ENCODE data around the gene FMN1.

The FMN1 gene

GRCh38 chr15:32993285-32993684 is 201.2 kb downstream of the FMN1 start:
- Histone ChIP-seq H3K27me3 (no peaks in the 10 kb centered on the region), H3K9me3 (replicated peaks in 1 of 11) (peaks cover 0 to 20% (median 9%) of the 10 kb centered on the region in 11 experiments; a peak in 16 of 22 replicates)

GRCh38 chr15:32991619-32992111 is 202.8 kb downstream of the FMN1 start:
- Histone ChIP-seq H3K9me3 (replicated peaks in 1 of 11) (peaks cover 0 to 20% (median 9%) of the 10 kb centered on the region in 11 experiments; a peak in 16 of 22 replicates), H3K27ac (no peak overlapping the region), H3K9ac (no peak overlapping the region), H3K4me3 (no peak overlapping the region), H4K20me1 (peaks cover 0 to 99% (median 0%) of the 10 kb centered on the region in 11 experiments; a peak in 4 of 22 replicates), H3K27me3 (no peaks in the 10 kb centered on the region), H3K4me1 (no peaks in the 10 kb centered on the region), H3K36me3 (peaks cover 0 to 28% (median 0%) of the 10 kb centered on the region in 11 experiments; a peak in 4 of 22 replicates), H3K4me2 (no peak overlapping the region)
- TF ChIP-seq Cebpa-rat (IDR thresholded peaks at IDR 0.05) = no peak

More at GRCh38 chr15:32993285-32993684, 201.2 kb downstream of the FMN1 start:
- Histone ChIP-seq H4K20me1 (peaks cover 0 to 99% (median 0%) of the 10 kb centered on the region in 11 experiments; a peak in 4 of 22 replicates), H3K4me3 (no peak overlapping the region), H3K36me3 (peaks cover 0 to 33% (median 0%) of the 10 kb centered on the region in 11 experiments; a peak in 4 of 22 replicates), H3K27ac (no peak overlapping the region), H3K4me1 (no peaks in the 10 kb centered on the region), H3K4me2 (no peak overlapping the region), H3K9ac (no peak overlapping the region)
- TF ChIP-seq Cebpa-rat (IDR thresholded peaks at IDR 0.05) = no peak

- Histone ChIP-seq H3K4me2 (no peak overlapping the region), H3K27ac (no peak overlapping the region), H3K4me1 (no peaks in the 10 kb centered on the region), H3K4me3 (no peak overlapping the region), H3K27me3 (no peaks in the 10 kb centered on the region), H3K9me3 (replicated peaks in 1 of 11) (peaks cover 0 to 20% (median 9%) of the 10 kb centered on the region in 11 experiments; a peak in 16 of 22 replicates), H3K9ac (no peak overlapping the region), H3K36me3 (peaks cover 0 to 28% (median 0%) of the 10 kb centered on the region in 11 experiments; a peak in 4 of 22 replicates), H4K20me1 (peaks cover 0 to 99% (median 0%) of the 10 kb centered on the region in 11 experiments; a peak in 4 of 22 replicates)
- no peak for TF ChIP-seq Cebpa-rat (IDR thresholded peaks at IDR 0.05)
Measured at GRCh38 chr15:32990071-32990470, 204.4 kb downstream of the FMN1 start.

GRCh38 chr15:32987067-32987466 is 207.4 kb downstream of the FMN1 start:
- H3K9me3 ChIP-seq (replicated peaks in 1 of 11) = peaks cover 0 to 20% (median 9%) of the 10 kb centered on the region in 11 experiments; a peak in 16 of 22 replicates
- peaks cover 0 to 30% (median 0%) of the 10 kb centered on the region in 11 experiments; a peak in 4 of 22 replicates for H3K36me3 ChIP-seq
- TF ChIP-seq Cebpa-rat (IDR thresholded peaks at IDR 0.05) = no peak
- no peak overlapping the region for H3K4me2 ChIP-seq
- no peaks in the 10 kb centered on the region for H3K4me1 ChIP-seq
- H3K4me3 ChIP-seq = no peak overlapping the region
- no peak overlapping the region for H3K9ac ChIP-seq
- no peak overlapping the region for H3K27ac ChIP-seq
- no peaks in the 10 kb centered on the region for H3K27me3 ChIP-seq
- peaks cover 0 to 100% (median 0%) of the 10 kb centered on the region in 11 experiments; a peak in 4 of 22 replicates for H4K20me1 ChIP-seq

GRCh38 chr15:32986147-32986546 is 208.4 kb downstream of the FMN1 start:
- TF ChIP-seq Cebpa-rat (IDR thresholded peaks at IDR 0.05) = no peak
- no peaks in the 10 kb centered on the region for H3K27me3 ChIP-seq
- H3K9ac ChIP-seq = no peak overlapping the region
- no peak overlapping the region for H3K4me2 ChIP-seq
- H3K4me1 ChIP-seq = no peaks in the 10 kb centered on the region
- H3K27ac ChIP-seq = no peak overlapping the region
- H4K20me1 ChIP-seq = peaks cover 0 to 100% (median 0%) of the 10 kb centered on the region in 11 experiments; a peak in 4 of 22 replicates
- H3K4me3 ChIP-seq = no peak overlapping the region
- peaks cover 0 to 21% (median 0%) of the 10 kb centered on the region in 11 experiments; a peak in 4 of 22 replicates for H3K36me3 ChIP-seq
- H3K9me3 ChIP-seq (replicated peaks in 1 of 11) = peaks cover 0 to 16% (median 9%) of the 10 kb centered on the region in 11 experiments; a peak in 16 of 22 replicates

- 0 out of 22 replicates have a peak, but pooled peaks cover 0 to 3% (median 0%) of the 10 kb centered on the region in 11 experiments for H3K36me3 ChIP-seq
- no peak for TF ChIP-seq Cebpa-rat (IDR thresholded peaks at IDR 0.05)
Measured at GRCh38 chr15:32983679-32984078, 210.8 kb downstream of the FMN1 start.

GRCh38 chr15:32982001-32982400 is 212.5 kb downstream of the FMN1 start:
- Histone ChIP-seq H3K27ac (no peak overlapping the region), H3K36me3 (0 out of 22 replicates have a peak, but pooled peaks cover 0 to 3% (median 0%) of the 10 kb centered on the region in 11 experiments), H3K27me3 (no peaks in the 10 kb centered on the region), H3K4me3 (no peak overlapping the region), H3K9ac (no peak overlapping the region), H4K20me1 (peaks cover 0 to 100% (median 0%) of the 10 kb centered on the region in 11 experiments; a peak in 4 of 22 replicates), H3K4me1 (no peaks in the 10 kb centered on the region), H3K9me3 (replicated peaks in 1 of 11) (no peaks in the 10 kb centered on the region), H3K4me2 (no peak overlapping the region)
- TF ChIP-seq Cebpa-rat (IDR thresholded peaks at IDR 0.05) = no peak

More at GRCh38 chr15:32983679-32984078, 210.8 kb downstream of the FMN1 start:
- H3K4me3 ChIP-seq = no peak overlapping the region
- H3K27me3 ChIP-seq = no peaks in the 10 kb centered on the region
- peaks cover 0 to 100% (median 0%) of the 10 kb centered on the region in 11 experiments; a peak in 4 of 22 replicates for H4K20me1 ChIP-seq
- no peaks in the 10 kb centered on the region for H3K9me3 ChIP-seq (replicated peaks in 1 of 11)
- no peak overlapping the region for H3K27ac ChIP-seq
- no peak overlapping the region for H3K9ac ChIP-seq
- no peak overlapping the region for H3K4me2 ChIP-seq
- H3K4me1 ChIP-seq = no peaks in the 10 kb centered on the region

- Histone ChIP-seq H3K27me3 (no peaks in the 10 kb centered on the region), H3K9me3 (replicated peaks in 1 of 11) (no peaks in the 10 kb centered on the region), H3K4me1 (no peaks in the 10 kb centered on the region), H3K9ac (no peak overlapping the region), H3K27ac (no peak overlapping the region), H3K36me3 (0 out of 22 replicates have a peak, but pooled peaks cover 0 to 3% (median 0%) of the 10 kb centered on the region in 11 experiments), H4K20me1 (peaks cover 0 to 100% (median 0%) of the 10 kb centered on the region in 11 experiments; a peak in 4 of 22 replicates), H3K4me3 (no peak overlapping the region), H3K4me2 (no peak overlapping the region)
- no peak for TF ChIP-seq Cebpa-rat (IDR thresholded peaks at IDR 0.05)
Measured at GRCh38 chr15:32981536-32981935, 213.0 kb downstream of the FMN1 start.

- peaks cover 0 to 9% (median 0%) of the 10 kb centered on the region in 11 experiments; a peak in 2 of 22 replicates for H3K36me3 ChIP-seq
- H3K4me2 ChIP-seq = no peak overlapping the region
- no peak overlapping the region for H3K4me3 ChIP-seq
- H3K9ac ChIP-seq = no peak overlapping the region
- no peak overlapping the region for H3K27ac ChIP-seq
- TF ChIP-seq Cebpa-rat (IDR thresholded peaks at IDR 0.05) = no peak
- peaks cover 0 to 100% (median 0%) of the 10 kb centered on the region in 11 experiments; a peak in 5 of 22 replicates for H4K20me1 ChIP-seq
- H3K4me1 ChIP-seq = no peaks in the 10 kb centered on the region
- H3K27me3 ChIP-seq = no peaks in the 10 kb centered on the region
- H3K9me3 ChIP-seq (replicated peaks in 1 of 11) = no peaks in the 10 kb centered on the region
Measured at GRCh38 chr15:32979710-32980109, 214.8 kb downstream of the FMN1 start.

Data from BLaER1 treated with 17β-estradiol and CSF1 and Interleukin-3, amounts not matched to agents 10 nM and 100 nM (cell line).